OCI-LY7 (cell line): Measurements from ENCODE around the gene BCL7A. TPM values are rescaled to one million over a fixed set of nuclear protein-coding genes. Genes with fewer than 3 reads are reported as not detected.

Experiments
- BruUV-seq: library from RNA; stranded (reverse); fragments of 400-500 nt; replicated peaks from 2 replicates; lab custom pipeline; 2021; lab: Mats Ljungman, UMichigan
- CTCF ChIA-PET: fragments of 300-600 bp; sonication (Branson Sonifier 250); formaldehyde crosslinking; loops from one replicate; lab custom pipeline; 2022; ENCODE audit warnings: antibody characterized with exemption; ENCODE audit not compliant: unreplicated experiment; lab: Charles Lee
- POLR2A ChIA-PET: fragments of 300-600 bp; sonication (Branson Sonifier 250); formaldehyde crosslinking; loops from one replicate; lab custom pipeline; 2022; ENCODE audit warnings: antibody characterized with exemption; lab: Charles Lee
- DNase-seq: peaks from one replicate; pipeline ENCODE4 v3.0.0-alpha.2; 2015; ENCODE audit warnings: low spot score
- H2AFZ ChIP-seq: fragments of 200-600 bp; sonication (generic), shearing (Covaris generic); 2 replicates; pipeline ENCODE4 v1.6.1; 2014; ENCODE audit warnings: mild to moderate bottlenecking, antibody characterized with exemption, low read length, moderate library complexity
- H3K27ac ChIP-seq: fragments of 200-600 bp; sonication (generic); 2 replicates; pipeline ENCODE4 v1.5.1; 2014; ENCODE audit warnings: mixed run types, low read depth, mild to moderate bottlenecking, moderate library complexity, low read length, inconsistent platforms; ENCODE audit not compliant: poor library complexity, severe bottlenecking
- H3K36me3 ChIP-seq: fragments of 200-600 bp; sonication (generic); 2 replicates; pipeline ENCODE4 v1.6.1; 2014; ENCODE audit warnings: mild to moderate bottlenecking, antibody characterized with exemption, low read length, moderate library complexity, mixed read lengths; ENCODE audit not compliant: insufficient read depth
- H3K4me1 ChIP-seq: fragments of 200-600 bp; sonication (generic); 2 replicates; pipeline ENCODE4 v1.5.1; 2014; ENCODE audit warnings: mild to moderate bottlenecking, low read length; ENCODE audit not compliant: insufficient read depth, poor library complexity, severe bottlenecking
- H3K4me2 ChIP-seq: fragments of 200-600 bp; sonication (generic); 2 replicates; pipeline ENCODE4 v1.6.1; 2014; ENCODE audit warnings: mild to moderate bottlenecking, low read length
- H3K4me3 ChIP-seq: fragments of 200-600 bp; sonication (generic); 2 replicates; pipeline ENCODE4 v1.5.1; 2014; ENCODE audit warnings: mild to moderate bottlenecking, low read depth, low read length; ENCODE audit not compliant: poor library complexity, severe bottlenecking
- H3K79me2 ChIP-seq: fragments of 200-600 bp; sonication (generic); 2 replicates; pipeline ENCODE4 v1.6.1; 2016; ENCODE audit warnings: low read depth, mild to moderate bottlenecking, low read length, moderate library complexity, mixed read lengths; ENCODE audit not compliant: insufficient read depth
- H3K9me2 ChIP-seq: fragments of 200-600 bp; sonication (generic); 2 replicates; pipeline ENCODE4 v1.6.1; 2016; ENCODE audit warnings: mild to moderate bottlenecking, low read length, mixed read lengths; ENCODE audit not compliant: insufficient read depth
- H3K9me3 ChIP-seq: fragments of 200-600 bp; sonication (generic); 2 replicates; pipeline ENCODE4 v1.6.1; 2014; ENCODE audit warnings: mild to moderate bottlenecking, mixed run types, low read length, mixed read lengths
- H4K20me1 ChIP-seq: fragments of 200-600 bp; sonication (generic); 2 replicates; pipeline ENCODE4 v1.6.1; 2014; ENCODE audit warnings: mild to moderate bottlenecking, antibody characterized with exemption, low read length, moderate library complexity, mixed read lengths; ENCODE audit not compliant: insufficient read depth
- EZH2phosphoT487 ChIP-seq: fragments of 200-600 bp; sonication (generic); IDR thresholded peaks from 2 replicates; pipeline ENCODE4 v1.6.1; 2018; ENCODE audit warnings: low read depth, borderline replicate concordance, mild to moderate bottlenecking, mixed run types, antibody characterized with exemption, low read length, moderate library complexity, mixed read lengths
- intact Hi-C: fragments of 100-400 bp; cut with micrococcal nuclease; formaldehyde crosslinking; loops from one replicate; pipeline ENCODE4 v1.10.0; 2022; ENCODE audit not compliant: unreplicated experiment
- total RNA-seq, 2 experiments: library from RNA; depleted of rRNA in 1 of 2; stranded (reverse); fragments of >200 nt in 1 of 2; shearing (Covaris generic) in 1 of 2; gene quantifications; 2 replicates each; pipeline ENCODE4 v1.2.3, GENCODE V29; 2014 to 2022
- TF ChIP-seq, protein P1 (sequence below): fragments of 200-600 bp; sonication (generic); conservative IDR thresholded peaks from 2 replicates; pipeline ENCODE4 v1.5.1; 2014; ENCODE audit warnings: mild to moderate bottlenecking, antibody characterized with exemption, low read length, moderate library complexity, mixed read lengths

Gene BCL7A
- total RNA-seq, 2 experiments from 2014 or later: 76.2 to 84.7 TPM

GRCh38 chr12:122006186-122006926, 15.3 kb upstream of the BCL7A start:
- ChIA-PET CTCF (interaction anchor here (0.6 to 2.1 kb wide), 7 partner anchors 12 to 212 kb away, joined by 3 to 8 read pairs (median 3); partner anchors contain the start of gene CFAP251), POLR2A (interaction anchor here (0.5 to 15.4 kb wide), 21 partner anchors 8 to 1689 kb away, joined by 3 to 332 read pairs (median 5); partner anchors contain the start of genes BCL7A, CFAP251 and SETD1B)
- Histone ChIP-seq H3K79me2 (peaks cover 53% of the 10 kb centered on the region), H3K36me3 (peaks cover 25% of the 10 kb centered on the region), H3K4me3 (peak overlapping the region; percentile 78), H3K9me3 (peaks cover 5% of the 10 kb centered on the region), H3K4me2 (peak overlapping the region; percentile 81), H3K4me1 (peaks cover 93% of the 10 kb centered on the region), H4K20me1 (no peaks in the 10 kb centered on the region), H3K27ac (peak overlapping the region; percentile 100), H2AFZ (no peak overlapping the region), H3K9me2 (no peaks in the 10 kb centered on the region)
- intact Hi-C loops: loop anchor here (5.0 to 10.0 kb wide), 2 partner anchors 204 to 1712 kb away; partner anchors contain the start of genes RNU4-1, RNU4-2 and SETD1B
- peak; percentile 93 for DNase-seq
- TF ChIP-seq EZH2phosphoT487: no peak
- TF ChIP-seq, protein P1, sequence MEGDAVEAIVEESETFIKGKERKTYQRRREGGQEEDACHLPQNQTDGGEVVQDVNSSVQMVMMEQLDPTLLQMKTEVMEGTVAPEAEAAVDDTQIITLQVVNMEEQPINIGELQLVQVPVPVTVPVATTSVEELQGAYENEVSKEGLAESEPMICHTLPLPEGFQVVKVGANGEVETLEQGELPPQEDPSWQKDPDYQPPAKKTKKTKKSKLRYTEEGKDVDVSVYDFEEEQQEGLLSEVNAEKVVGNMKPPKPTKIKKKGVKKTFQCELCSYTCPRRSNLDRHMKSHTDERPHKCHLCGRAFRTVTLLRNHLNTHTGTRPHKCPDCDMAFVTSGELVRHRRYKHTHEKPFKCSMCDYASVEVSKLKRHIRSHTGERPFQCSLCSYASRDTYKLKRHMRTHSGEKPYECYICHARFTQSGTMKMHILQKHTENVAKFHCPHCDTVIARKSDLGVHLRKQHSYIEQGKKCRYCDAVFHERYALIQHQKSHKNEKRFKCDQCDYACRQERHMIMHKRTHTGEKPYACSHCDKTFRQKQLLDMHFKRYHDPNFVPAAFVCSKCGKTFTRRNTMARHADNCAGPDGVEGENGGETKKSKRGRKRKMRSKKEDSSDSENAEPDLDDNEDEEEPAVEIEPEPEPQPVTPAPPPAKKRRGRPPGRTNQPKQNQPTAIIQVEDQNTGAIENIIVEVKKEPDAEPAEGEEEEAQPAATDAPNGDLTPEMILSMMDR: no peak
- no TSS peak for BruUV-seq

DNA sequence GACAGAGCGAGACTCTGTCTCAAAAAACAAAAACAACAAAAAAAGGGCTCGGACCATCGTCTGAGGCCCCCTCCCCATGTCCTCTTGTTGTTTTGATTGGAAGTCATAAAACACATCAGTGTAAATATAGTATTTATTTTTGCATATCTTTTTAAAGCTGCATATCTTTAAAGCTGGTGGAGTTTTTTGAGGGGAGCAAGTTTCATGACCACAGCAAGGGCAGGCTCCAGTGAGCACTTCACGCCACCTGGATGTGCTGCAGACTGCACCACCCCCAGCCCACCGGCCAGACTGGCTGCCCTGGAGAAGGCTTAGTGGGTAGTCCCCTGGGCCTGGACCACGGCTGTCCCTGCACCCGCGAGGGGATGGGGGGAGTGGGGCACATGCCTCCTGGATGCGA, 11.9 kb upstream of the BCL7A start:
- ChIA-PET CTCF (interaction anchor here (0.6 to 1.5 kb wide), 3 partner anchors 25 to 29 kb away, joined by 3 to 5 read pairs (median 3); no protein-coding TSS in a partner anchor), POLR2A (interaction anchor here (0.8 to 15.4 kb wide), 8 partner anchors 9 to 208 kb away, joined by 3 to 332 read pairs (median 4); partner anchors contain the start of gene BCL7A)
- H4K20me1 ChIP-seq: no peaks in the 10 kb centered on the region
- H3K4me1 ChIP-seq: peaks cover 96% of the 10 kb centered on the region
- no peaks in the 10 kb centered on the region for H3K9me2 ChIP-seq
- DNase-seq: peak; percentile 93
- intact Hi-C loops: loop anchor here (1.0 to 10.0 kb wide), 3 partner anchors 29 to 1715 kb away; partner anchors contain the start of genes RNU4-1, RNU4-2 and SETD1B
- peaks cover 6% of the 10 kb centered on the region; the same call in 1 of the 2 replicates for H3K9me3 ChIP-seq
- no TSS peak for BruUV-seq
- H3K36me3 ChIP-seq: peaks cover 8% of the 10 kb centered on the region
- H3K79me2 ChIP-seq: peaks cover 40% of the 10 kb centered on the region; the same call in 1 of the 2 replicates
- no peak overlapping the region for H2AFZ ChIP-seq
- peak overlapping the region; percentile 100 for H3K27ac ChIP-seq
- H3K4me2 ChIP-seq: peak overlapping the region; percentile 87
- TF ChIP-seq EZH2phosphoT487: no peak
- TF ChIP-seq, protein P1: no peak
- H3K4me3 ChIP-seq: peak overlapping the region; percentile 22
